ENCODE results near the gene CLSTN2.

Gene CLSTN2

DNA sequence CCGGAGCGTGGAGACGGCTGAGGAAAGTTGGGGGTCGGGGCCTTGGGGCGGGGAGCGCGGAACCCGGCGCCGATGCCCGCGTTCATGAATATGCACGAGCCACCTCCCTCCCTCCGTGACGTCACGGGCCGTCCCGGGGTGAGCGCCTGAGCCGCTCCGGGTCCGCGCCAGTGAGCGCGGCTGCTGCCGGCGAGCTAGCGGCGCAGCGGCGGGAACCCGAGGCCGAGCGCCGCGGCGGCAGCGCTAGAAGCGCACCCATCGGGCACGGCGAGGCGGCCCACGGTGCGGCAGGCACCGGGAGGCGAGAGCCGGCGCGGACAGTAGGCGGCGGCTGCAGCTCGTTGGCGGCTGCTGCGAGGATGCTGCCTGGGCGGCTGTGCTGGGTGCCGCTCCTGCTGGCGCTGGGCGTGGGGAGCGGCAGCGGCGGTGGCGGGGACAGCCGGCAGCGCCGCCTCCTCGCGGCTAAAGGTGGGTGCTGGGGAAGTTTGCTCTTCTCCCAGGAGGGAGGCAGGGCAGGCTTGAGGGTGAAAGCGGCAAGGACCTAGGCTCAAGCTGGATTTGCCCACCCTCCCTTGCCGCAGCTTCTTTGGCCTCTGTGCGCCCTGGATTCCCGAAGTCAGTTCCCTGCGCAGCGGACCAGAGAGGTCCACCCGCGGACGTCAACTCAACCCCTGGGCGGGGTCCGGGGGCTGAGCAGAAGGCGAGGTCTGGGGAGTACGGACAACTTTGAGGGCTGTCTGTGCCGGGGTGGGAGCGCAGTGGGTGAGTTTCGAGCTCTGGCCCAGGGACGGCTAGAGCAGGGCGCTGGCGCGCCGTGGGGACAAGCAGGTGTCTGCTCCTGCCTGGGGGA lies at the start of gene CLSTN2:
Gene CLSTN2 (plus strand): TSS at position 170 of the 850 bp plus-strand sequence.
- DNase-seq (ENCODE audit: low read depth, low spot score): peak; percentile 92

DNA sequence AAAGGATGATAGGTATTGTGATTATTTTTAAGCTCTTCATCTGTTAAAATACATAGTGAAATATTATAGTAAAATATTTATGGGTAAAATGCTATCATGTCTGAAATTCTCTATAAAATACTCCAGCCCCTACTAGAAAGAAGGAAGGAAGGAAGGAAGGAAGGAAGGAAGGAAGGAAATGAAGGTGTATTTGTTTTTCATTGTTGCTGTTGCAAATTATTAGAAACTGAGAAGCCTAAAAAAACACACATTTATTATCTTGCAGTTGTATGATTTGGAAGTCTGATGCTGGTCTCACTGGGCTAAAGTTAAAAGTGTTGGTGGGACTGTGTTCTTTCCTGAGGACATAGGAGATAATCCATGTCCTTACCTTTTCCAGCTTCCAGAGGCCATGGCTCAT lies 47.6 kb upstream of the CLSTN2 start:
- DNase-seq (ENCODE audit: low read depth, low spot score): no peak

DNA sequence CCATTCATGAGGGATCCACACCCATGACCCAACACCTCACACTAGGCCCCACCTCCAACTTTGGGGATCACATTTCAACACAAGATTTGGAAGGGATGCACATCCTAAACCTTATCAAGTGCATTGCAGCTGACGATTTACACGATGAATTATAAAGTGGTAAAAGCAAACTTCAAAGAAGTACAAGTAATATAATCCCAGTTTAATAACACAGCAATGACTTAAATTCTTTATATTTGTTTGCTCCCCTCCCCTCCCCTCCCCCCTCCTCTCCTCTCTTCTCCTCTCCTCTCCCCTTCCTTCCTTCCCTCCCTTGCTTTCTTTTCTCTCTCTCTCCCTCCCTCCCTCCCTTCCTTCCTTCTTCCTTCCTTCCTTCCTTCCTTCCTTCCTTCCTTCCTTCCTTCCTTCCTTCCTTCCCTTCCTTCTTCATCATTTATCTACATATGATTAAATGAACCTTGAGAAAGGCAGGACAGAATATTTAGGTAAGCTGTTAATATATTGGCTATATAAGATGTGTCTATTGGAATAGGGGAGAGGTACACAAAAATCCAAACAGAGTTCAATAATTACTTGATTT lies 46.3 kb upstream of the CLSTN2 start:
- DNase-seq (ENCODE audit: low read depth, low spot score): no peak

DNA sequence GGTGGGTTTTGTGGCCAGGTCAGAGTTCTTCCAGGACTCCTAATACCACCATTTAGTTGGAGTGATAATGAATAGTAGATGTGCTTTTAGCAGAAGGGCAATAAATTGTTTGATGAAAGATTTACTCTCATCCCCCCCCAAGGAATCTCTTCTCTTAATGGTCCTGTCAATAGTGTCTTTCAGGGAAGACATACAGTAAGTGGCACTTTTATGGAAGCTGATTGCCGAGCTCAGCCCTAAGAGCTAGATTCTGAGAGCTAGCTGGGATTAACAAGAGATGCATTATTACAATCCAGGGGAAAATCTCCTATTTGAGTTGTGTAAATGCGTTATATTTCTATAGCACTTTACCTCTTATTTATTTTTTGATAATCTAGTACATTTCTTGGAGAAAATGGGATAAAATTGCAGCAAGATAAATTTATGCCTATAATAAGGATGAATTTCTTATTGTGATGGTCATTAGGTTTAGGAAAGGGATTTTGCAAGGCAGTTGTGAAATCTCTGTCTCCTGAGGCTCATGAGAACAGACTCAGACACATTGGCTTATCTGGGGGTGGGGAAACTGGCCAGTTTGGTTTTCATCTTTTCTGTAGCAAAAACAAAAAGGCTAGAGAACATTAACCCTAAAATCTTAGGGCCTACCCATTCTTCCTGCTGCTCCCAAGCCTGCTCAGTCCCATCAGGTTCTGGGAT lies 41.6 kb upstream of the CLSTN2 start:
- DNase-seq (ENCODE audit: low read depth, low spot score): no peak

DNA sequence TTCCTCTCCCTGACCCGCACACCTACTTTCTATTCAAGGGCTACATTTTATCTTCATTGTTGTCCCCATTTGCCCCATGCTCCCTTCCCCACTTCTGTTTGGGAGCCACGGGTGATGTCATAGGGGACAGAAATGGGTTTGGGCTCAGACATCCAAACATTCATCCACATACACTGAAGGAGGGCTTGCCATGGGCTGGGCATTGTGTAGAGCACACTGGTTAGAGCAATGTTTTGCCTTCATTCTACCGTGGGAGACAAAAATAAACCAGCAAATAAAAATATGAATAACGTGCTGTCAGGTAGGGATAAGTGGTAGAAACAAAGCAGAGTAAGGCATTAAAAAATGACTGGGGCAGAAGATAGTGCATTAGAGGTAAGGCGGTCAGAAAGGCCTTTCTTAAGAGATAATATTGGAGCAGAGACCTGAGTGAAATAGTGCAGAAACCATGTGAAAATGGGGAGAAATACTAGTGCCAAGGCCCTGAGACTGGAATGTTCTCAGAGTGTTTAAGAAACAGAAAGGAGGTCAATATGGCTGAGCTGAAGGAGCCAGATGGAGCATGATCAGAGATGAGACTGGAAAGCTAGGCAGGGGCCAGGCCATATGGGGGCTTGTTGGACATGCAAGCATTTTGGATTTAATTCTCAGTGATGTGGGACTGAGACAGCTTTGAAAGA lies 40.9 kb upstream of the CLSTN2 start:
- no peak for DNase-seq (ENCODE audit: low read depth, low spot score)

DNA sequence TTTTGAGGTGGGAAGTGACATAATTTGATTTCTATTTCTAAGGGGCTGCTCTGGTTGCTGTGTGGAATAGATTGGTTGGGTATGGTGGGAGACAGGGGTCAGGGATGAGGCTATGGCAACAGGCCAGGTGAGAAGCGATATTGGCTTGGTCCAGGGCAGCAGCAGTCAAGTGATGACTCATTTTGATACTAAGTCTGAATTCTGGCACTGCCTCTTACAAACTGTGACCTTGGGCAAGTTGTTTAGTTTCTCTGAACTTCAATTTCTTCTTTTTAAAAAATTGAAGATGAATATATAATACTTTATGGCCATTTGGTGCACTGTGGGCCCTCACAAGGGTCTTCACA lies 40.4 kb upstream of the CLSTN2 start:
- DNase-seq (ENCODE audit: low read depth, low spot score): no peak

DNA sequence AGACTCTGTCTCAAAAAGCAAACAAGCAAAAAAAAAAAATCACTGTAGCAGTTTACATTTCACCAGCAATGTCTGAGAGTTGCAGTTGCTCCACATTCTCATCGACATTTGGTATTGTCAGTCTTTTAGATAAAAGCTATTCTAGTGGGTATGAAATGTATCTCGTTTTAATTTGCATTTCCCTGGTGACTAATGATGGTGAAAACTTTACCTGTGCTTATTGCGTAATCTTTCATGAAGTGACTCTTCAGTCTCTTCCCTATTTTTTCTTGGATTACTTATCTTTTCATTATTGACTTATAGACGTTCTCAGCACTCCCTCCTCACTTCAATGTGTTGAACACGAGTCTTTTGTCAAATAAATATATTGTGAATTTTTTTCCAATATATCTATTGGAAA lies 37.2 kb upstream of the CLSTN2 start:
- DNase-seq (ENCODE audit: low read depth, low spot score): no peak

DNA sequence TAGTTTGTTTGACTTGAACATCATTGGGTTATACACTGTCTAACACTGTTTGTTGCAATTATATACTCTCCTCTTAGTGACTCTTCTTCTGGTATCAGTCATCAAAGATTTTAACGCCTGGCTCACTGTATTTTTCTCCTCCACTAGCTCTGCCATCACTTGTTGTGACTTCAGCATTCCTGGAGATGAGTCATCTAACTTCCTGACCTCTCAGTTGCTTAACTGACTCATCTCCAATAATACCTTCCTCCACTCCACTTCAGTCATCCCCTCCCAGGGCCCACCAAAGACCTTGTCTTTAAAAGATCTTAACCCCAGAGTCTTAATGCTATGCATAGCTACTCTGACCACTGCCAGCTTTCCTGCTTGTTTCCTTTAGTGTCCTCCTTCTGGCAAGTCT lies 28.6 kb upstream of the CLSTN2 start:
- peak; percentile 66 for DNase-seq (ENCODE audit: low read depth, low spot score)

DNA sequence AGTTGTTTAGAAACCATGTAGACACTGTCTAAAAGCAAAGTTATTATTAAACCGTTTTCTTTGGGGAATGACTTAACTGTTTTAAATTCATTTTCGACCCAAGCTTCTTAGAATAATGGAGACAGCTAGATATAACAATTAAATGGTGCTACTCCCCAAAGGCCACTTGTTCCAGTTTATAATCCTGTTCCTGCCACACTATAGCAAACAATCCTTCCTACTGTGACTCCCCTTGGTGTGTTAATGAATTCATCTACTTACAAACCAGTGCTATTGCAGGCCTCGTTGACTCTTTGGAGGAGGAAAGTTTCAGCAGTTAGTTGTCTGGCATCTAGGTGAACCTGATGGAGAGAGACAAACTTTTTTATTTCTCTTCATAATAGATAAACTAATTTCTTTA lies 25.2 kb upstream of the CLSTN2 start:
- DNase-seq (ENCODE audit: low read depth, low spot score): no peak

DNA sequence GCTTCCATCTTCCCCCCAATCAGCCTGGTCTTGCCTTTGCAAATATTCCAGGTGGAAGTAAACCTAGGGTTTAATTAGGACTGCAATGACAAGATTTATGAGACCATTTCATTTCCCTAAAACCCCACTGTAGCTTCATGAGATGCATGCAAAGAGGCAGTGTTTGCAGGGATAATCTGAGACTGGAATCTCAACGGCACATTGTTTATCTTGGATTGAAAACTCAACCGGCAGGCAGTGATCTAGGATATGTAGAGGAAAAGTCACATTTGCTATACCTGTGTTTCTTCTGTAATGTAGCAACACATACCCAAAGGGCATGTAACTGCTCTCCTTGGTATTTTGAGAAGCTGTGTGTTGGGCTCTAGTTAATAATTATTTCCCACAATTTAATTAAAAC lies 18.7 kb upstream of the CLSTN2 start:
- no peak for DNase-seq (ENCODE audit: low read depth, low spot score)

DNA sequence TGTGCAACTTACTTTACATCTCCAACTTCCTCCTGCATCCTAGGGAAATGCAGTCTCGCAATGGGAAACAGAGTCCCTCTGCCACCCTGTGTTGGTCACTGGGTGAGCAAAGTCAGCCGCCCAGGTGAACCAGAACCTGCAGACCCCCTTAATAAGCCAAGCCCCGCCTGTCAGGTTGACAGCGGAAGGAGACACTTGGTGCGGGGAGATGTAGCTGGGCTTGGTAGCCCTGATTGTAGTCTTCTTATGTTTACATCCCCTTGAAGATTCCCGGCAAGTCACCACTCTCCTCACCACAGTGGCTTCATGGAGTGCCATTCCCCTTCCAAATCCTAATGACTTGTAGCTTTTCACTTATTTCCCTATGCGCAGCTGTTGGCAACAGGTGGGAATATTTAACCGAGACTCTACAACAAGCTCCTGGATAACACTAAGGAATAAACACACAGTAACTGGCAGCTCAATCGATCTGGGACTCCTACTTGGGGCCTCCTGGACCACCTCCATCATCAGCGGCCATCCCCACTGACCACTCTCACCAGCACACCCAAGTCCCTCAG lies 17.7 kb upstream of the CLSTN2 start:
- DNase-seq (ENCODE audit: low read depth, low spot score): no peak

DNA sequence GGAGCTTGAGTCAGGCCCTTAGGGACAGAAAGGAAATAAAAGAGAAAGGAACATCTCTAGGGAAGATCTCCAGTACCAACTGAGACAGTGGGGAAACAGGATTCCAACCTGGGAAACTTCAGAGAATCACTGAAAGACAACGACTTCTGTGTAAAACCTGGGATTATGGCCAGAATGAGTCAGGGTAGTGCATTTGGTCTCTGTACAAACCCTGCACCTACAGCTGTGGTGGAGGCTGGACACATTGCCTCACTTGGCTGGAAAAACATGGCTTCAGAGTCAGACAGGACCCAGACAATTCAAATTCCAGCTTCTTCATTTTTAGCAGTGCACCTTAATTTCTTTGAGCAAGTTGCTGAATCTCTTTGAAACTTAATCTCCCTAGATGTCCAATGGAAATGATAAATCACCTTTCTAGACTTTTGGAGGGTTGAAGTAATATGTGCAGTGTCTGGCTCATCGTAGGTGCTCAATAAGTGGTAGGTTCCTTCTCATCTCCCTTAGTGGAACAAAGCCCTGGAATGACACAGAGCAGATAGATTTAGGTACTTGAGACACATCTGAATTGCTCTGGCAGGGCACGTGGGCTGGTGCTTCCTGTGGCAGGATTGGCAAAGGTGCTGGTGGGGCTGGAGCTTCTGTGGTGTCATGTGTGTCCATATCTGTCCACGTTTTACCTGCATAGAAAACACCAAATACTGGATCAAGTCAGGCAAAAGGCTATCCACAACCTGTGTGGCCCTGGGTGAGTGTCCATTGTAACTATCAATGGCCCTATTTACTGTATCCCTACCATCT lies 6.1 kb upstream of the CLSTN2 start:
- peak; percentile 29 for DNase-seq (ENCODE audit: low read depth, low spot score)

DNA sequence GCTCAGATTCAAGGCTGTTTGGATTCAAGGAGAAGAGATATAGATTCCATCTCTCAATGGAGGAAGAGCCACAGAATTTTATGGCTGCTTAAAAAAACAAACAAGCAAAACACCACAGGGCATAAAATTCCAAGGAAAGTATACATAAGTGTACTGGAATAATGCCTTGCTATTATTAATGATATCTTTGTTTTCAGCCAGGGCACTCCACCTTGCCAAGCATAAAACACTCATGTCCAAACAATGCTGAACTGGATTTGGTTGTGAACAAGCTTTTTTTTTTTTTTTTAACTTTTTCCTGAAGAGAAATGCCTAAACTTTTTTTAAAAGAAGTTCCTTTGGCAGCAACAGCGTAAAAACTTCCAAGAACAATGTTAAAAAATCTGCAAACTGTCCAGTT lies 4.8 kb upstream of the CLSTN2 start:
- DNase-seq (ENCODE audit: low read depth, low spot score): peak; percentile 26

DNA sequence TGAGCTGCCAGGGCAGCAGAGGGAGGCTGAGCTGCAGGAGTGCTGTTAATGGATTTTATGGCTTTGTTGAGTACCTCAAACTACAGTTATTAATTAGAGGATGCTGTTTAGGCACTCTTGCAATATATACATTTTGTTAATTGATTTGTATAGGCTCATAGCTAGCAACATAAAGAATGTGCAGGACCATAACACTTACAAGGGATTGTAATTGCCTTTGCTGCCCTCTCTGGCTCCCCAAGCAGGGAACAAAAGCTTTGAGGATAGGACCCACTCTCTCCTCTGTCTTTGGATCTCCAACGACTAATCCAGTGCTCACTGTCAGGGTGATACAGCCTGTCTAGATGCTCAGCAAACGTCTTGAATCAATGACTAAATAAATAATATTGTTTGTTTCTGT lies 1.2 kb upstream of the CLSTN2 start:
- DNase-seq (ENCODE audit: low read depth, low spot score): no peak

DNA sequence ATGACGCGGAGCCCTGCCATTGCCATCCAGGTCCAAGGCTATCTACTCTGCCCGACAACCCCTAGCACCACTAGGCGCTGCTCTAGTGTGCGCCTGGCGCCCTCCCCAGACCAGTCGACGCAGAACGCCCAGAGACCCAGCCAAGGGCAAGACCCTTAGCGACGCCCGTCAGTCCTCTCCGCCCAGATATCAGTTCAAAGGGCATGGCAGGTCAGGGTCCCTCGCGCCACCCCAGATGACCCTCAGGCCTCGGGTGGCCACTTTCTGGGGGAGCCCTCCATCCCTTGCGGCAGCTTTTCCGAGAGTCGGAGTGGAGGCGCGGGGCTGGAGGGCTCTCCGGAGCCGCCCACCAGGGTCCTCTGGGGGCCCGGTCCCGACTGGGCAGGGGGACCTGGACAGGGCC lies 371 bp upstream of the CLSTN2 start:
- peak; percentile 88 for DNase-seq (ENCODE audit: low read depth, low spot score)

DNA sequence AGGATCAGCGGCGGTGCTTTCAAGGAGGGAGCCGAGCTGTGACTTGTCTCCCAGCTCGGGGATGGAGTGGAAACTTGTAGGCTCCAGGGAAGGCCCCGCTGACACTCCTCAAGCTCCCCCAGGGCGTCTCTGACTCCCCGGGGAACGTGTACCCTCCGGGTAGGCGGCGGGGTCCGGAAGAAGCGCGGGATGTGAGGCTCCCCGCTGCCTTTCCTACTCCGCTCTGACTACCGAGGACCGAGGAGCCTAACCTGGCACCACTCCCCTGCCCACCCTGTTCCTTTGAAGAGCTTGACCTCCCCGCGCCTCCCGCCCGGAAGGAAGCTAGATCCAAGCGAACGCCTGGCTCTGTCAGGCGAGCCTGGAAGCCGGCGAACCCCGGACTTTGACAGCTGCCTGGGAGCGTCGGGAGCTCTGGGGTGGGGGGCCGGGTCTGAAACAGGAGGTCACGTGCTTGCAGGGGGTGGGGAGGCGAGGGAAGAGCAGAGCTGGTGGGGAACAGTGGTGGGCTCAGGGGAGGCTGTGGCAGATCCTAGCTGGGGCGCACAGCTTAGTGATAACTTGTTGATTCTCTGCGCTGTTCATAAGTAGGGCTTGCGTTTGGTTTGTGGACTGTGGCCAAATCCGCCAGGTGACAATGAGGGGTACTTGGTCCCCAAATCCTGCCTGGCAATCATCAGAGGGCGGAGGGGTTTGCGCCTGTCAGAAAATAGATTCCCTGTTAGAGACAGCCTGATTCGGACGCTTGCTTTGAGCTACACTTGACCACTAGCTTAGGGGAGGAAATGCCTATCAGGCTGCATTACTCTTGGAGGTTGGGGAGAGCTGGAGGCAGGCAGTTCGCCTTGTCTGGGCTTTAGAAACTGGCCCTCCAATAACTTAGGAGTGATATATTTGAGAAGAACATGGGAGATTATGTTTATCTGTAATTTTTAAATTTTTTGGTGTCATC lies 1.2 kb downstream of the CLSTN2 start:
- DNase-seq (ENCODE audit: low read depth, low spot score): peak; percentile 69

DNA sequence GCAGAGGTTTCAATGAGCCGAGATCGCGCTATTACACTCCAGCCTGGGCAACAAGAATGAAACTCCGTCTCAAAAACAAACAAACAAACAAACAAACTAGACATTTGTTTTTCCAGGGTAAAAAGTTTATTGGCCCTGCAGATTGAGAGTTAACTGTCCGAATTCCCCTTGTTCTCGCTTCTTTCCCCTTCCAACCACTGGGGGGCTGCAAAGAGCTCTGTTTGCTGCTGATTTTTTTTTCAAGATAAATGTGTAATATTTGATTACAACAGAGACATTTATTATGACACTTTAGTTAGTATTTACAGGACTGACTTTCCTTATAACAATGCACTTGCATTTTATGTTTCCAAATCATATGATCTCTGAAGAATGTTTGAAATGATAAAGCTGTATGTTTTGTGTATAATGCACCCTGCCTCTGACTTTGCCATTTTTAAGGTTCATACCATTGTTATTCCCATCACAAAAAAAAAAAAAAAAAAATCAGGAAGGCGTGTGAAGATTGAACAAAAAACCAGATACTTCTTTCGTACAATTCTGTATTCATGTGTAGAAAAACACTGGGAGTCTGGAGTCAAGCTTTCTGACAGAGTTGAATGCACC lies 2.8 kb downstream of the CLSTN2 start:
- DNase-seq (ENCODE audit: low read depth, low spot score): peak; percentile 67

DNA sequence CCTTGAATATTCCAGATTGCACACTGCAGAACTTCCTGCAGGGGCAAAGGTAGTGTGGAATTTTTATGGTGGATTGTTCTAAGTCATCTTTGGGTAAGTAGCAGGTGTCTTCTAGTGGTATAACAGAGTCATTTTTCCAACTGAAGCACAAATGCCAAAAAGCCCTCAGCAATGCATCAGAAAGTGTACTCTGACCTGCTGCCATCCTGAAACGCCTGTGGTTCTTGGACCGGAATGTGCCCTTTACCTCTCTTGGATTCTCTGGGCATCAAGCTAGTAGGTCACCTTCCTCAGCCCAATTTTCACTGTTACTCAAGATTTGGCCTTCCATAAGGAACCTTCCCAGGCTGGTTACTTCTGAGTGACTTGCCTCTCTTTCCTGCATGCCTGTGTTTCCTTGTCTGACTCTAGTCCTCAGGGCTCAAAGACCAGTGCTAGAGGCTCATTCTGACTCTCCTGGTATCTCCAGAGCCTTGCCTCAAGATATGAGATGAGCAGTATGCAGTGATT lies 4.8 kb downstream of the CLSTN2 start:
- no peak for DNase-seq (ENCODE audit: low read depth, low spot score)

DNA sequence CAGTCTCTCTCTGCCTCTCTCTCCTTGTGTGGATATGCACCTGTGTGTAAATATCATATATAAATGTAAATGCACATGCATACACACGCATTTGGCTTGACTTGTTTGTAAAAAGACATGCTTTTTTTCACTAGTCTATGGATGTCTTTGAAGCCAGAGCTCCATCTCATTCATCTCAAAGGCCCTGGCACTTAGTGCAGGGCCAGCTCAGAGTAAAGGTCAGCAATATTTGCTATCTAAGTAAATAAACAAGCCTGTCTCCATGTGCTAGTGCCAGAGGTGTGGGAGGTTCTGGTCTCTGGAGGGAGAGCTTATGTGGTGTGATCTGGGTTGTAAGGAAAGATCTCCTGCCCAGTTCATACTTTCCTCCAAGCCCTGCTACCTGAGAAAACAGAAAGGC lies 5.6 kb downstream of the CLSTN2 start:
- DNase-seq (ENCODE audit: low read depth, low spot score): no peak
